ENCODE results near the gene ANO7. TPM values are rescaled to one million over a fixed set of nuclear protein-coding genes. Genes with fewer than 3 reads are reported as not detected.

ANO7 gene
- total RNA-seq, 2 experiments from 2014 or later: 0.16 to 0.46 TPM

DNA sequence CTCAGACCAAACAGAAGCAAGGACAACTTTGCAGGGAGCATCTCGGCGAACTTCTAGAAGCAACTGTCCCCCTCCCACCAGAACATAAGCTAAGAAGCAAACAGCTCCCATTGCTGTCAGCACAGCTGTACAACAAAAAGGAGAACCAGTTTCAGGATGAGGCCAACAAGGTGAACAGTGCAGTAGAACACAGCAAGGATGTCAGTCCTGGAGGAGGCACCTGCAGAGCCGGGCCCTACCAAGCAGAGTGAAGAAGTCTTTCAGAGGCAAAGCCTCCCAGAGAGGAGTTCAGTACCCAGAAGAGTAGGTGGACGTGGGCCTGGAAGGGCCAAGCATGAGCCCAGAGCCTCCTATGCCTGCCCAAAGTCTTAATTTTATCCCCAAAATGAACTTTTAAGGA, 40.2 kb upstream of the ANO7 start:
- no peaks in the 10 kb centered on the region for H3K9me2 ChIP-seq (ENCODE audit: insufficient read depth, low read length)
- BruUV-seq (replicated peaks): TSS peak; percentile 61
- H3K36me3 ChIP-seq (ENCODE audit: insufficient read depth, low read length): peaks cover 16% of the 10 kb centered on the region
- TF ChIP-seq, protein P1, sequence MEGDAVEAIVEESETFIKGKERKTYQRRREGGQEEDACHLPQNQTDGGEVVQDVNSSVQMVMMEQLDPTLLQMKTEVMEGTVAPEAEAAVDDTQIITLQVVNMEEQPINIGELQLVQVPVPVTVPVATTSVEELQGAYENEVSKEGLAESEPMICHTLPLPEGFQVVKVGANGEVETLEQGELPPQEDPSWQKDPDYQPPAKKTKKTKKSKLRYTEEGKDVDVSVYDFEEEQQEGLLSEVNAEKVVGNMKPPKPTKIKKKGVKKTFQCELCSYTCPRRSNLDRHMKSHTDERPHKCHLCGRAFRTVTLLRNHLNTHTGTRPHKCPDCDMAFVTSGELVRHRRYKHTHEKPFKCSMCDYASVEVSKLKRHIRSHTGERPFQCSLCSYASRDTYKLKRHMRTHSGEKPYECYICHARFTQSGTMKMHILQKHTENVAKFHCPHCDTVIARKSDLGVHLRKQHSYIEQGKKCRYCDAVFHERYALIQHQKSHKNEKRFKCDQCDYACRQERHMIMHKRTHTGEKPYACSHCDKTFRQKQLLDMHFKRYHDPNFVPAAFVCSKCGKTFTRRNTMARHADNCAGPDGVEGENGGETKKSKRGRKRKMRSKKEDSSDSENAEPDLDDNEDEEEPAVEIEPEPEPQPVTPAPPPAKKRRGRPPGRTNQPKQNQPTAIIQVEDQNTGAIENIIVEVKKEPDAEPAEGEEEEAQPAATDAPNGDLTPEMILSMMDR (conservative IDR thresholded peaks at IDR 0.05; ENCODE audit: low read length): no peak
- TF ChIP-seq EZH2phosphoT487 (IDR thresholded peaks at IDR 0.05; ENCODE audit: borderline replicate concordance, low read depth, low read length): no peak
- CTCF ChIA-PET (ENCODE audit: unreplicated experiment): no interaction called here
- POLR2A ChIA-PET: no interaction called here
- peak; percentile 46 for DNase-seq (ENCODE audit: low spot score)
- peak overlapping the region; percentile 83 for H3K4me2 ChIP-seq (ENCODE audit: low read length)
- peak overlapping the region; percentile 94 for H3K4me3 ChIP-seq (ENCODE audit: low read depth, low read length, poor library complexity, severe bottlenecking)
- no peak overlapping the region for H2AFZ ChIP-seq (ENCODE audit: low read length)
- H3K4me1 ChIP-seq (ENCODE audit: insufficient read depth, low read length, poor library complexity, severe bottlenecking): peaks cover 37% of the 10 kb centered on the region
- H3K9me3 ChIP-seq (ENCODE audit: low read length): no peaks in the 10 kb centered on the region
- peaks cover 40% of the 10 kb centered on the region; the same call in 1 of the 2 replicates for H3K79me2 ChIP-seq (ENCODE audit: insufficient read depth, low read depth, low read length)
- peaks cover 16% of the 10 kb centered on the region for H4K20me1 ChIP-seq (ENCODE audit: insufficient read depth, low read length)
- intact Hi-C loops (cut with micrococcal nuclease; ENCODE audit: unreplicated experiment): loop anchor here (10.0 kb wide), 1 partner anchor 737 kb away; no protein-coding TSS in a partner anchor
- H3K27ac ChIP-seq (ENCODE audit: low read depth, low read length, poor library complexity, severe bottlenecking): no peak overlapping the region

DNA sequence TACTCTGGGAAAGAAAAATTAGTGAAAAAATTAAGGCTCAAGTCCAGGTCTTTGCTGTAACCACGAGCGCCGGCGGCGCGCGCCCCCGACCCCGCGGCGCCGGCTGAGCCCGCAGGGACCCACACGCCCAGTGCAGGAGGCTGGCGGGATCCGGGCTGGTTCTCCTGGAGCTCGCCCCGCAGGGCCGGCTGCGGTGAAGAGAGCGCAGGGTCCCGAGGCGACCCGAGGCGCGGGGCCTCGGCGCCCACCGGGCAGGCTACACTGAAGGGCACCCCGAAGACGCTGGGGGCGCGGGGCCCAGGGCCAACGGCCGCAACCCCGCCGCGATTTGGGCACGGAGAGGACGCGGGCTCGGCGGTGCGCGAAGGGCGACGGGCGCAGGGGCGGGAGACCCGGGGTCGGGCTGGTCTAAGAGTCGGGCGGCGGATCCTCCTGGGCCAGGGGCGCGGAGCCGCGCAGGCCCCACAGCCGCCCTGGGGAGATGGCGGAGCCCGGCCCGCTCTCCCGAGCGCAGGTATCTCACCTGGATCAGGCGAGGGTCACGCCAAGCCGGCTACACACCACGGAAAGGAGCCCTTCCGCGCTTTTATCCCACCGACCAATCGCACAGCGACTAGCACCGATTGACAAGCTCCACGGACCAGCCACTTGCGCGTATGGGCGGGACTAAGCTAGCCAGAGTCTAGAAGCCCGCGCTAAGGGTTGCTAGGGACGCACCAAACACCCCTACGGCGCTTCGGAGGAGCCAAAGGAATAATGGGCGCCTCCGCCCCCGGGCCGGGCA, 39.4 kb upstream of the ANO7 start, which contains the start of gene PASK:
Gene PASK, minus strand, starts transcription at position 582 of the 784 bp plus-strand sequence. CDS start 6,440 bp downstream, outside the sequence.
- H3K27ac ChIP-seq (ENCODE audit: low read depth, low read length, poor library complexity, severe bottlenecking): peak within 1 kb of the TSS; percentile 35
- DNase-seq (ENCODE audit: low spot score): peak; percentile 96
- ChIA-PET CTCF (ENCODE audit: unreplicated experiment) (no interaction called here), POLR2A (interaction anchor here (1.0 kb wide), 1 partner anchor 48 kb away, joined by 4 read pairs; no protein-coding TSS in a partner anchor)
- TF ChIP-seq, protein P1 (conservative IDR thresholded peaks at IDR 0.05; ENCODE audit: low read length): no peak
- TF ChIP-seq EZH2phosphoT487 (IDR thresholded peaks at IDR 0.05; ENCODE audit: borderline replicate concordance, low read depth, low read length): no peak
- H3K4me3 ChIP-seq (ENCODE audit: low read depth, low read length, poor library complexity, severe bottlenecking): peak within 1 kb of the TSS; percentile 94
- H4K20me1 ChIP-seq (ENCODE audit: insufficient read depth, low read length): peaks cover 16% of the 10 kb centered on the region
- peaks cover 40% of the 10 kb centered on the region; the same call in 1 of the 2 replicates for H3K79me2 ChIP-seq (ENCODE audit: insufficient read depth, low read depth, low read length)
- peaks cover 37% of the 10 kb centered on the region for H3K4me1 ChIP-seq (ENCODE audit: insufficient read depth, low read length, poor library complexity, severe bottlenecking)
- H3K4me2 ChIP-seq (ENCODE audit: low read length): peak within 1 kb of the TSS; percentile 95
- H3K9me2 ChIP-seq (ENCODE audit: insufficient read depth, low read length): no peaks in the 10 kb centered on the region
- intact Hi-C loops (cut with micrococcal nuclease; ENCODE audit: unreplicated experiment): loop anchor here (10.0 kb wide), 1 partner anchor 736 kb away; no protein-coding TSS in a partner anchor
- H2AFZ ChIP-seq (ENCODE audit: low read length): peak within 1 kb of the TSS; percentile 86
- peaks cover 16% of the 10 kb centered on the region for H3K36me3 ChIP-seq (ENCODE audit: insufficient read depth, low read length)
- no peaks in the 10 kb centered on the region for H3K9me3 ChIP-seq (ENCODE audit: low read length)
- BruUV-seq (replicated peaks): no TSS peak

DNA sequence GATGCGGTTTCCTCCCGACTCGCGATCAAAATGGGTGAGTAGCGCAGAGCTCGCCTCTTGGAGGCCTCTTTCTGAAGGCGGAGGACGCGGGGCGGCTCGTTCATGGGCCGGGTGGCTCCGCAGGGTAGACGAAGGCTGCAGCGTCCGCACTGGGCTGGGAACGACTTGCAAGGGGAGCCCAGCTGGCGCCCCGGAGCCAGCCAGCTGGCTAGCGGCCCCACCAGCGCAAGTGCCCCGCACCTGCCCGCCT, 38.9 kb upstream of the ANO7 start:
- no TSS peak for BruUV-seq (replicated peaks)
- Histone ChIP-seq H3K4me3 (ENCODE audit: low read depth, low read length, poor library complexity, severe bottlenecking) (peak overlapping the region; percentile 94), H3K79me2 (ENCODE audit: insufficient read depth, low read depth, low read length) (peaks cover 40% of the 10 kb centered on the region; the same call in 1 of the 2 replicates), H3K4me1 (ENCODE audit: insufficient read depth, low read length, poor library complexity, severe bottlenecking) (peaks cover 37% of the 10 kb centered on the region), H2AFZ (ENCODE audit: low read length) (peak overlapping the region; percentile 86), H3K9me2 (ENCODE audit: insufficient read depth, low read length) (no peaks in the 10 kb centered on the region), H3K4me2 (ENCODE audit: low read length) (peak overlapping the region; percentile 83), H3K9me3 (ENCODE audit: low read length) (no peaks in the 10 kb centered on the region), H3K27ac (ENCODE audit: low read depth, low read length, poor library complexity, severe bottlenecking) (peak overlapping the region; percentile 35), H4K20me1 (ENCODE audit: insufficient read depth, low read length) (peaks cover 16% of the 10 kb centered on the region), H3K36me3 (ENCODE audit: insufficient read depth, low read length) (peaks cover 12% of the 10 kb centered on the region)
- ChIA-PET POLR2A (interaction anchor here (1.0 kb wide), 1 partner anchor 48 kb away, joined by 4 read pairs; no protein-coding TSS in a partner anchor), CTCF (ENCODE audit: unreplicated experiment) (no interaction called here)
- no peak for DNase-seq (ENCODE audit: low spot score)
- intact Hi-C loops (cut with micrococcal nuclease; ENCODE audit: unreplicated experiment): loop anchor here (10.0 kb wide), 1 partner anchor 735 kb away; no protein-coding TSS in a partner anchor
- TF ChIP-seq EZH2phosphoT487 (IDR thresholded peaks at IDR 0.05; ENCODE audit: borderline replicate concordance, low read depth, low read length): no peak
- TF ChIP-seq, protein P1 (conservative IDR thresholded peaks at IDR 0.05; ENCODE audit: low read length): no peak
